HFFc6 (cell line): ENCODE results near the gene CLVS2. TPM values are rescaled to one million over a fixed set of nuclear protein-coding genes. Genes with fewer than 3 reads are reported as not detected.

Experiments used
- DNase-seq: peaks from one replicate; pipeline ENCODE4 v3.0.0-alpha.2; 2018
- H3K27ac Mint-ChIP-seq: 2 replicates; pipeline ENCODE4 v1.8.0; 2020; ENCODE audit warnings: mild to moderate bottlenecking, mixed read lengths
- H3K27me3 Mint-ChIP-seq: 2 replicates; pipeline ENCODE4 v1.8.0; 2021; ENCODE audit warnings: mild to moderate bottlenecking, moderate library complexity, mixed read lengths; ENCODE audit not compliant: insufficient read depth
- H3K36me3 Mint-ChIP-seq: 2 replicates; pipeline ENCODE4 v1.8.0; 2021; ENCODE audit warnings: low read depth, mixed read lengths
- H3K4me1 Mint-ChIP-seq: 2 replicates; pipeline ENCODE4 v1.8.0; 2020; ENCODE audit warnings: low read depth, mixed read lengths
- H3K4me3 Mint-ChIP-seq: 2 replicates; pipeline ENCODE4 v1.8.0; 2020; ENCODE audit warnings: mild to moderate bottlenecking, moderate library complexity, mixed read lengths
- H3K9me3 Mint-ChIP-seq: 2 replicates; pipeline ENCODE4 v1.8.0; 2020; ENCODE audit warnings: mild to moderate bottlenecking, mixed read lengths
- CTCF ChIP-seq: fragments of 200-600 bp; sonication (generic); IDR thresholded peaks from 2 replicates; pipeline ENCODE4 v1.5.0; 2021; ENCODE audit warnings: antibody characterized with exemption, mild to moderate bottlenecking
- total RNA-seq, 6 experiments: library from RNA; stranded (reverse); fragmentation: NEBNext Ultra II Directional; extraction: Animal tissue kit (Norgen Biotek cat#: 25700); gene quantifications; 2 replicates in 1 of 6; 3 replicates in 5 of 6; pipeline ENCODE4 v1.2.3, GENCODE V29; 2021

CLVS2 gene
- total RNA-seq, 6 experiments from 2014 or later = not detected

- Mint-ChIP-seq H3K4me3 (no peak overlapping the region), H3K36me3 (no peaks in the 10 kb centered on the region; the same call in 1 of the 2 replicates), H3K27me3 (peaks cover 2% of the 10 kb centered on the region; the same call in 1 of the 2 replicates), H3K27ac (no peak overlapping the region), H3K4me1 (no peaks in the 10 kb centered on the region), H3K9me3 (peaks cover 18% of the 10 kb centered on the region)
- TF ChIP-seq CTCF = no peak
- no peak for DNase-seq
These were observed 26.0 kb upstream of the CLVS2 start for GRCh38 chr6:122969999-122970533.

GRCh38 chr6:122977180-122977579 lies 18.9 kb upstream of the CLVS2 start:
- H3K9me3 Mint-ChIP-seq = peaks cover 39% of the 10 kb centered on the region
- no peak for TF ChIP-seq CTCF
- H3K27ac Mint-ChIP-seq = no peak overlapping the region
- peaks cover 2% of the 10 kb centered on the region; the same call in 1 of the 2 replicates for H3K27me3 Mint-ChIP-seq
- DNase-seq = no peak
- H3K36me3 Mint-ChIP-seq = no peaks in the 10 kb centered on the region; the same call in 1 of the 2 replicates
- H3K4me3 Mint-ChIP-seq = no peak overlapping the region
- H3K4me1 Mint-ChIP-seq = no peaks in the 10 kb centered on the region

- Mint-ChIP-seq H3K4me3 (no peak overlapping the region), H3K27ac (no peak overlapping the region), H3K36me3 (peaks cover 5% of the 10 kb centered on the region; the same call in 1 of the 2 replicates), H3K9me3 (peaks cover 69% of the 10 kb centered on the region), H3K4me1 (no peaks in the 10 kb centered on the region), H3K27me3 (no peaks in the 10 kb centered on the region)
- no peak for TF ChIP-seq CTCF
- DNase-seq = no peak
These were observed 11.6 kb upstream of the CLVS2 start for GRCh38 chr6:122984393-122984792.

- no peak for DNase-seq
- Mint-ChIP-seq H3K27me3 (0 out of 2 replicates have a peak, but pooled peaks cover 4% of the 10 kb centered on the region), H3K4me3 (no peak overlapping the region), H3K4me1 (no peaks in the 10 kb centered on the region), H3K27ac (no peak overlapping the region), H3K36me3 (no peaks in the 10 kb centered on the region; the same call in 1 of the 2 replicates), H3K9me3 (peaks cover 41% of the 10 kb centered on the region)
- TF ChIP-seq CTCF = no peak
These were observed 1.8 kb upstream of the CLVS2 start for GRCh38 chr6:122994256-122994655.

GRCh38 chr6:122996794-122997505 lies 915 bp downstream of the CLVS2 start:
- Mint-ChIP-seq H3K9me3 (peaks cover 25% of the 10 kb centered on the region), H3K36me3 (no peaks in the 10 kb centered on the region; the same call in 1 of the 2 replicates), H3K4me3 (no peak overlapping the region), H3K27ac (no peak overlapping the region), H3K27me3 (0 out of 2 replicates have a peak, but pooled peaks cover 4% of the 10 kb centered on the region), H3K4me1 (no peaks in the 10 kb centered on the region)
- no peak for TF ChIP-seq CTCF
- DNase-seq = no peak
